Measurements from ENCODE around the gene RAD1.
A peak's percentile ranks its signal among the peaks of the same experiment; 100 is the strongest.

RAD1 gene

GRCh38 chr5:34915856-34916192, 520 bp upstream of the RAD1 start:
- no peak for DNase-seq (ENCODE audit: low read depth)

DNA sequence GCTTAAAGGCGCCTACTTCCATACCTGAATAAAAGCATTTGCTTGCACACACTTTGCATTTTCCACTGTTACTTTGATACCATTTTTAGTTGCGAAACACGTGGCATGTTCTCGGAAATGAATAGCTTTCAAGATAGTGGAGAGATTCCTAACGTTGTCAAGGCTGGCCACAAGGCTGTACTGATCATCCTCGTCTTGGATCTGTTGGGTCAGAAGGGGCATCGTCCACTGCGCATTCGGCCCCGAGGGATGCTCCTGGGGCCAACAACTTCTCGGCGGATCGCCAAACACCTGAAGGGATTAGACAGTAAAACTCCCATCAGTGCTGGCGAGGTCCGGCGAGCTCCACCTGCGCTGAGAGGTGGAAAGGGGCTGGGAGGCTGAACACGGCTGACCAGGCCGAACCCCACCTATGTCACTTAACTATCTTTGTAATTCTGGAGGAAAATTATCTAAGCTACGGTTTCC, 599 bp downstream of the RAD1 start:
- peak; percentile 20 for DNase-seq (ENCODE audit: low read depth)

GRCh38 chr5:34913072-34913471, 2.2 kb downstream of the RAD1 start:
- peak; percentile 89 for DNase-seq (ENCODE audit: low read depth)

DNA sequence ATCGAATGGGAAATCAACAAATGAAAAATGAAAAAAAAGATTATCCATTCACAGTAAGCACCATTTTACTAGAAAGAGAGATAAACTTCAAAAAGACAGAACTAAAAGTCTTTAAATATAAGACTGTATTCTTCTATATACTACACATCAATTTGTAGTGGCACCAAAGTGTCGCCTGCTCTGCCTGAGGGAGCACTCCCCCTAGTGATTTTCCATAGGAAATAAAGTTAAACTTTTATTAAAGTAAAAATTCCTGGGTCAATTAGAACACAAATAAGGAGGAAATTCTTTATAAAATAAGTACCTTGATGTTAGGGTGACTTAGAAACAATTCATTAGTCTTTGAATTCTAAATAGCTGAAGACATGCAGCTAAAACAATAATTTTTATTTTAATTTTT, 9.7 kb downstream of the RAD1 start:
- DNase-seq (ENCODE audit: low read depth): no peak

- no peak for DNase-seq (ENCODE audit: low read depth)
Measured at GRCh38 chr5:34903260-34903659, 12.0 kb downstream of the RAD1 start.

GRCh38 chr5:34900652-34901051, 14.7 kb downstream of the RAD1 start:
- no peak for DNase-seq (ENCODE audit: low read depth)

DNA sequence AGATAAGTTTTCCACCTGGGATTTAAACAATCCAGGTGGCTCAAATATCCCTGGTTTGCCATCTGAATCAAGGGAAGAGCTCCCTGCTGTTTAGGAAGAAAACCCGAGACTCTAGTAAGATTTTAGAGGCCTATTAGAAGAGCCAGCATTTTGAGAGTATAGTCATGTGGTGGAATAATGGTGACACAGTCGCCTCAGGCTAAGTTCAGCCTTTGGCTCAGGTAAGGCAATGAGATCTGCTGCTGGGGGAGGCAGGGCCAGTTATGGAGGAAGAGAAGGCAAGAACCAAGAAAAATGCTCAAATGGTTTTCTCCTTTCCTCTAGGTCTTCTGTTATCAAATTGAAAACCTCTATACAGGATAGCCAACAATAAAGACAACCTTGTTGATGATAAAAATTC, 16.2 kb downstream of the RAD1 start:
- DNase-seq (ENCODE audit: low read depth): no peak

- peak; percentile 65 for DNase-seq (ENCODE audit: low read depth)
Measured at GRCh38 chr5:34898258-34898895, 16.9 kb downstream of the RAD1 start.

DNA sequence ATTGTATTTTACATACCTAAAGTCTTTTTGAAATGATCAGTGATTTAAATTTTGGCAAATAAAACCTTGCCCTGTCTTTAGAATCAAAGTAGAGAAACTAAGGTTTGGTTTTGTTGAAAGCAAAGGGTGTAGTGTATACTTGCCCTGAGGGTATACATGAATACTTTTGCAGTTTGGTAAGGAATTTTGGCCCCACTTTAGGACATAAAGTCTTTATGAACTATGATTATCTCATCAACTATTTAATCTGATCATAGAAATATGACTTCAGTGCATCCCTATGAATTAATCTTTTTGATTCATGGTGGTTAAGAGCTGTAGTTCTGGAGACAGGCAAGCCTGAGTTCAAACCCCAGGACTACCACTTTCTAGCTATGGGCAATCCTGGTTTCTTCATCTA, 17.7 kb downstream of the RAD1 start:
- DNase-seq (ENCODE audit: low read depth): no peak

DNA sequence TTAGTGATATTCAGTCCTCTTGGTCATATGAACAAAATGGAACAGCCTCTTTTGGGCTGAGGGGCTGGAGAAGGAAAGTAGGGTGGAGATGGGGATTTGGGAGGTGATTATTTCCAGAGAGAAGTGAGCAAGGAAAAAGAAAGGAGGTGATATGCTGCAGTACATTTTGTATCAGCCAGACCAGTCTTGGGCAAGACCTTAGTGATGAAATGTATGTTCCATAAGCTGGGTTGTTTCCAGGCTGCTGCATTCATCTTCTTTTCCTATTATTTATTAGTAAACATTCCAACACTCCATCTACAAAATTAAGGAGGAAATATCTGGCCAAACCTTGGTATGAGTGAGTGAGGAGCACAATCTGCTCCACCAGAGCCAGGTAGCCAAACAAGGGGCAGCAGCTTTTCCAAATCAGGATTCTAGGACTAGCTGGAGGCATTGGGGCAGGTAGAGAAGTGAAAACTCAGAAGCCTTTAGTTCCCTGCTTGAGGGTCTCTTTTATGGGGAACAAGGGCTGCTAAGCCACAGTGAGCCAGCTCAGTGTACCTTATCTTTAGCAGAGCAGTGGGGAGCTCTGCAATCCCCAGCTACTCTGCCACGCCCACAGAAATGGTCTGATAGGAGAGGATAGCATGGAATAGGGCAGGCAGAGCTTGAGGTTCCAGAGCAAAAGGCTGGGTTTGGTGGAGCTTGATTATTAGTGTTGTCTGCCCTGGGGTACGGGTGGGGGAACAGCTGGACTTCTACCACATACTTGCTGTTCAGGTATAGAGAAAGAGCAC, 19.5 kb downstream of the RAD1 start:
- peak; percentile 68 for DNase-seq (ENCODE audit: low read depth)

GRCh38 chr5:34894716-34895115, 20.6 kb downstream of the RAD1 start:
- no peak for DNase-seq (ENCODE audit: low read depth)

DNA sequence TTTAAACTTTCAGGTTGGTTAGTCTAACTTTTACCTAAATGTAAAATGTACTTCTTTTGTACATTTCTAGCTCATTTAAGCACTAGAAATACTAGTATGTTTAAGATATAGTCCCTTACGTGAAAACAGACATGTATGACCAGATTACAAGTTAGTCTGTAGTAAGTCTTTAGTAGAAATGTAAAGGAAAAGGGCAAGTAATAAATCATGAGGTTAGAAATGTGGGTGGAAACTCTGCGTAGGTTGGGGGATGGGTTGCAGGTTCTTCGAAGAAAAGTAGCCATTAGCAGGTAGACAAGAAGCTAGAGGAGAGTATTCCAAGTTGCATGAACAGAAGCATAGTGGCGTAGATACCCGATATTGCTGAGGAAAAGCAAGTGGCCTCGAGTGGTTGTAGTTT, 22.9 kb downstream of the RAD1 start:
- no peak for DNase-seq (ENCODE audit: low read depth)

- peak; percentile 98 for DNase-seq (ENCODE audit: low read depth)
Measured at GRCh38 chr5:34891981-34892380, 23.3 kb downstream of the RAD1 start.

DNA sequence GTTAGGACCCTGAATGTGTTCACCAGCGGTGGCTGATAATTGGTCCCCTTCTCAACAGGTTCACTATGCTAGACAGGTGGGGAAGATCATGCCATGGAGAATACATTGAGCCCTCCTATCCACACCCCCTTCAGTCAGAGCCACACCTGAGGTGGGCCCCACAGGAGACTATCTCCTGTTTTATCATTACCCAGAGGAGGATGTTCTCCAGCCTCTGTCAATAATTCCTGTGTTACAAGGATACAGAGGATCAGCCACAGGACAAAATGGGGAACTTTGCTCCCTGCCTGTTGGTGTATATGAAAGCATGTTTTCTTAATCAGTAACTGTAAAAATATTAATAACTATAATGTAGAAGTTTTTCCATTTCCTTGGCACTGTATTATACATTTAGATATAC, 25.9 kb downstream of the RAD1 start:
- DNase-seq (ENCODE audit: low read depth): no peak

DNA sequence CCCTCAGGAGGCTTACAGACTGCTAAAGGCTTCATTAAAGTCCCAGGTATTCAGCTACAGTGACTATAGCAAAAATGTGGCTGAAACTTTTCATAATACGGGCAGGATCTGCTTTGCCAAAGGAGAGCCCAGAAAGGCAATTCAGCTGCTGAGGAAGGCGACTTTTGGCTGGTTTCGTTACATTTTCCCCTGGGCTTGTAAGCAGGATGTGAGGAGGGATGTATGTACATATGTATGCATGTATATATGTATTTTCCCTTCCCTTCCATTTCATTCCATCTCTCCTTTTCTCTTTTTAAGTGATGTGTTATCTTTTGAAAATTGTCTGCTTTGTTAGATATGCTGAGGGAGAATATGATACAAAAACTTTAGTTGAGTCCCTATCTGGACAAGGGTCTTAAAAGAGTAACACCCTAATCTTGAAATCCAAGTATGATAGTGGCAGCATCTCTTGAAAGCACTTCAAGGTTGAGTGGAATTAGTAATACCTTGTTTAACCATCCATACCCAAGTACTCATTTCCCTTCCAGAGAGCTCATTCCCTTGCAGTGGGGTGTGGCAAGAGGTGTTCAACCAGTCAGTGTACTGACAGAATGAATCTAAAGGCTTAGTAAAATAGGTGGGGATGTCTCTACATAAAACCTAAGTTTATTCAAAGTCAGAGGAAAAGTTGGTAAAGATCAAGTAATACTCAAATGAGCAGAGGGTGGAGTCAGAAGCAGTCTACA, 28.7 kb downstream of the RAD1 start:
- no peak for DNase-seq (ENCODE audit: low read depth)

DNA sequence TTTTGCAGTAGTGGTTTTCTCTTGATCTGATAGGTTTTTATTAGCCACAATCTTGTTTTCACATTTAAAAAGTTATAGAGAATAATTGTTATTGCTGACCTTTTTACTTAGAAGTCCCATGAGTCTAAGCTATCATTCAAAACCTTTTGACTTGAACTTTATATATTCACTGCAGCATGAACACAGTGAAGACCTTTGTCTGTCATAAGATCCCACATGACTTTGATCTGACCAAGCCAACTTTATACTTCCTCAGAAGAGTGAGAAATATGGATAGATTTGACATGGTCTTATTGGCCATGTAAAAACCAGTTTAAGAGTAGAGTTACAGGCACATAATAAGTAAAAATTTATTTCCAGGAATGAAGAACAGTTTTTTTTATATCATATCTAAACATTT, 34.1 kb downstream of the RAD1 start:
- no peak for DNase-seq (ENCODE audit: low read depth)

GRCh38 chr5:34876275-34876674, 39.0 kb downstream of the RAD1 start:
- DNase-seq (ENCODE audit: low read depth): no peak

DNA sequence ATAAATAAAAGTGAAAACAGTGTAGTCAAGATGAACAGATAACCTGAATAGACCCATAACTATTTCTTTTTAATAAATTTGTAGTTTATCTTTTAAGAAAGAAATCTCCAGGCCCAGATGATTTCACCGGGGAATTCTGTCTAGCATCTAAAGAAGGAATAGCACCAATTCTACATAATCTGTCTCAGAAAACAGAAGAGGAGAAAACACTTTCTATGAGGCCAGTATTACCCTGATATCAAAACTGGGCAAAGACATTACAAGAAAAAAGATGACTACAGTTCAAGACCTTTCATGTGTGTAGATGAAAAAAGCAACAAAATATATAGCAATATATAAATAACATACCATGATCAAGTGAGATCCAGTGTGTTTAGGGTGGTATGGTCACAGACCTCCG, 44.9 kb downstream of the RAD1 start:
- no peak for DNase-seq (ENCODE audit: low read depth)

GRCh38 chr5:34869256-34869655, 46.0 kb downstream of the RAD1 start:
- DNase-seq (ENCODE audit: low read depth): no peak

DNA sequence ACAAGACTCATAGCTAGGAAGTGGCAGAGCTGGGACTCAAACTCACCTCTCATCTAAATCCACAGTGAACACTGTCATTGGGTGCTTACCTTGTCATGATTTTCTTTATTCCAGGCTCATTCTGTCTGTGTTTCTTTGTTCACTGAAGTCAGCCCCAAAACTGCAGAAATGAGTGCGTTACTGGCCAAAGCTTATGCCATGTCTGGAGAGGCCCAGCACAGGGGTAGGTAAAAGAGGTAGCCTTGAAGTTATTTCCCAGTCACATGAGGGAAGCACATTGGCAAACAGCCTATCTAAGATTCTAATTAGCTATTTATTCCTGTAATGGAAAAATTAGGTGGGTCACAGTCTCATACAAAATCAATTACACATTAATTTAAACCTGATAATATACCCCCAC, 46.5 kb downstream of the RAD1 start:
- no peak for DNase-seq (ENCODE audit: low read depth)

- no peak for DNase-seq (ENCODE audit: low read depth)
Measured at GRCh38 chr5:34867660-34868059, 47.6 kb downstream of the RAD1 start.

DNA sequence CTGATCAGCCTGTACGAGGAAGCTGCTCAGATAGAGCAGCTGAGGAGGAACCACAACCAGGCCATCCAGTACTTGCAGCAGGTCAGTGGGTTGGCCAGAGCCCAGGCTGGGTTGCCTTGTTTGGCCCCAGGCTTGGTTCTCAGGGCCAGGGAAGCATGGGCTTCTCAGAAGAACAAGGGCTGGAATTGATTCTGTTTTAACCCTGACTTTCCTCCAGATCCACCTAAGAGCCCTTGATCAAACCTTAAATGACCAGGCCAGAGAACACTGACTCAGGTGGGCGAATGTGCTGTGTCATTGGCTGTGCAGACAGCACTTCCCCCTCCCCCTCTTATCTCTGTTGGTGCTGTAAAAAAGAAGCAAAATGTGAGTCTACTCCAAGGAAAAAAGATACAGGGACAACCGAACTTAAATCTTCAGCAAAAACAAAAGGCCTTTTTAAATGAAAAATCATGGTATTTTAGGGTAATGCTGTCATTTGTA, 48.3 kb downstream of the RAD1 start:
- DNase-seq (ENCODE audit: low read depth): no peak

GRCh38 chr5:34865091-34865490, 50.2 kb downstream of the RAD1 start:
- no peak for DNase-seq (ENCODE audit: low read depth)
